HG02981 (cell line): ENCODE measurements around the gene PDZD2.

ENCODE experiments used
- ATAC-seq: cut with Tn5 transposase; IDR thresholded peaks from one replicate; pipeline ENCODE4 v1.9.1; 2021; ENCODE audit warnings: mild to moderate bottlenecking, moderate library complexity; ENCODE audit not compliant: unreplicated experiment

PDZD2 gene

DNA sequence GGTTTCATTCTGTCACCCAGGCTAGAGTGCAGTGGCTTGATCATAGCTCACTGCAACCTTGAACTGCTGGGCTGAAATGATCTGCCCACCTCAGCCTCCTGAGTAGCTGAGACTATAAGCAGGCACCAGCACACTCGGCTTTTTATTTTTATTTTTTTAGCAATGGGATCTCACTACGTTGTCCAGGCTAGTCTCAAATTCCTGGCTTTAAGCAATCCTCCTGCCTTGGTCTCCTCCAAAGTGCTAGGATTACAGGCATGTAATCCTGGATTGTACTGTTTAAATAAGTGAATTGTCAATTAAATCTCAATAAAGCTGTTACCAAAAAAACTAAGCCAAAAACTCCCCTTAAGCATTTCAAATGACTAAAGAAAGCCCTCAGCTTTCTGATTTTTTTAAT, 516.3 kb downstream of the PDZD2 start:
- ATAC-seq: no peak

DNA sequence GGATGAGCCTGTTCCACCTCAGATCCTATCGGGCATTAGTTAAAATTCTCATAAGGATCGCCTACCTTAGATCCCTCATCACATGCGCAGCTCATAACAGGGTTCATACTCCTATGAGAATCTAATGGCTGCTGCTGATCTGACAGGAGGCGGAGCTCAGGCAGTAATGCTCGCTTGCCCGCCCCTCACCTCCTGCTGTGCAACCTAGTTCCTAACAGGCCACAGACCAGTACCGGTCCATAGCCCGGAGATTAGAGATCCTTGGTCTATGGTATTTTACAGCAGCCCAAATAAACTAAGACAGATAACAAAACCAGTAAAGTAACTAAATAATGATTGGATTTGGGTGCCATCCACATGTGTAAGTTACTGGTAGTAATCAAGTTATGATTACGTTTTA, 517.7 kb downstream of the PDZD2 start:
- ATAC-seq: no peak

DNA sequence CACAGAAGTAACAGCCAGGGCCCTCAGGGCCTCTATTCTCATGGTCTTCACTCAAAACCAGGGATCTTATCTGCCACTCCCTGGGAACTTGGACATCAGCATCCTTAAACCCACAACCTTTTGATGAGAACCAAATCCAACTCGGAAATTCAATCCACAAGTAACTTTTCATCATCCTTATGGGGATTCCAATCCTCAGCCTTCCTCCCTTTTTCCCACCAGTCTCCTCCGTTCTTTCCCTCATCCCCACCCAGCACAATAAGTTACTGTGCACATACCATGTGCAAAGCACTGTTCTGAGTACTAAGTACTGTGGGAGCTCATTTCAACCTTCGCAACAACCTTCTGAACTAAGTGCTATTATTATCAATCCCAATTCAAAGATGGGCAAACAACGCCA, 518.1 kb downstream of the PDZD2 start:
- no peak for ATAC-seq

DNA sequence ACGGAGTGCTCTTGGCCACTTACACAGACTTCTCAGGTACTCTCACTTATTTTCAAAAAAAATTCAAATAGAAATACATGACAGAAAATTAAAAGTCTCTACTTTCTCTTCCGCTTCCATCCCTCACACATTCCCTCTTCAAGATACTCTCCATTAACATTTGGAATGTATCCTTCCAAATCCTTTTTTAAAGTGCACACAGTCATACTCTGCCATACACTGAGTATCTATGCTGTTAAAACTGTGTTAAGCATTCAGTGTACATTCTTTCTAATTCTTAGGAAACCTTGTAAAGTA, 519.7 kb downstream of the PDZD2 start:
- no peak for ATAC-seq

DNA sequence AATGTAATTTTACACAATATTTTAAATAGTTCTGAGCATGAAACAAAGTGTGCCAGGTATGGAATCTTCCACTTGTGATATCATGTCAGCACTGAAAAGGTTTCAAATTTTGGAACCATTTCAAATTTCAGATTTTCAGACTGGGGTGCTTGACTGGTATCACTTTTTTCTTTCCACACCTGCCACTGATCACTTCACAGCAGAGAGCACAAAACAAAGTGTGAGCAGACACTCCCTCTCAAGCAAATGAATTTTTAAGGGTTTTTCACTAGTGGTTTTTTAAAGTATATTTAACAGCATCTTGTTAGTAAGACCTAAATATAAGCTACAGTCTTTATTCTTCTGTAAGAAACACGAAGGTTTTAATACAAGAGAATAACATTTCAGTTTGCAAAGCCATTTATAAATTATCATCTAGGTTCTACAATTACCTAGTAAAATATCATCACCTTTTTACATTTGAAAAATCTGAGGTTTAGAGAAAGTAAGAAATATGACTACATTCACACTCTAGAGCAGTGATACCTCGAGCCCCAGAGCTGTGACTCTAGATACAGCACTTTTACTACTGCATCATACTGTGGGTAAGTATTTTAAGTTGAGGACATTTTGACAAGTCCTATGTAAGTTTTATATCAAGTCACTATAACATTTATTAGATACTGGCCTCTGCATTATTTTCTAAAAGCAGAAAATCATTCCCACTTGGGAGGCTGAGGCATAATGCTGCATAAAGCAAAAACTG, 520.6 kb downstream of the PDZD2 start:
- ATAC-seq: no peak

DNA sequence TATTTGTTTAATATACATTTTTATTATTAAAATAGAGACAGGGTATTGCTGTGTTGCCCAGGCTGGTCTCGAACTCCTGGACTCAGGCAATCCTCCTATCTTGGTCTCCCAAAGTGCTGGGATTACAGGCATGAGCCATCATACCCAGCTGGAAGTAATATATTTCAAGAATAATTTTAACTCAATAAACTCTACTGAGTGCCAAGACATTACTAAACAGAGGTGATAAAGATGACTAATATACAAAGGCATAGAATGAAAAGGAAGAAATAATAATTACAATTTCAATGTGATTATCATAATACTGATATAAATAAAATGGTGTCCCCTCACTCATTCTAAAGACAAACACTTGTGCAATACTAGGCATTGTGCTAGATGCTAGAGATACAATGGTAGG, 521.3 kb downstream of the PDZD2 start:
- no peak for ATAC-seq
